ENCODE measurements around the gene MTTP.
"Not testable (repeated sequence)": the region's sequence is repeated elsewhere in the genome, so short reads cannot be mapped to it uniquely, and the experiment has no call there.

MTTP gene

DNA sequence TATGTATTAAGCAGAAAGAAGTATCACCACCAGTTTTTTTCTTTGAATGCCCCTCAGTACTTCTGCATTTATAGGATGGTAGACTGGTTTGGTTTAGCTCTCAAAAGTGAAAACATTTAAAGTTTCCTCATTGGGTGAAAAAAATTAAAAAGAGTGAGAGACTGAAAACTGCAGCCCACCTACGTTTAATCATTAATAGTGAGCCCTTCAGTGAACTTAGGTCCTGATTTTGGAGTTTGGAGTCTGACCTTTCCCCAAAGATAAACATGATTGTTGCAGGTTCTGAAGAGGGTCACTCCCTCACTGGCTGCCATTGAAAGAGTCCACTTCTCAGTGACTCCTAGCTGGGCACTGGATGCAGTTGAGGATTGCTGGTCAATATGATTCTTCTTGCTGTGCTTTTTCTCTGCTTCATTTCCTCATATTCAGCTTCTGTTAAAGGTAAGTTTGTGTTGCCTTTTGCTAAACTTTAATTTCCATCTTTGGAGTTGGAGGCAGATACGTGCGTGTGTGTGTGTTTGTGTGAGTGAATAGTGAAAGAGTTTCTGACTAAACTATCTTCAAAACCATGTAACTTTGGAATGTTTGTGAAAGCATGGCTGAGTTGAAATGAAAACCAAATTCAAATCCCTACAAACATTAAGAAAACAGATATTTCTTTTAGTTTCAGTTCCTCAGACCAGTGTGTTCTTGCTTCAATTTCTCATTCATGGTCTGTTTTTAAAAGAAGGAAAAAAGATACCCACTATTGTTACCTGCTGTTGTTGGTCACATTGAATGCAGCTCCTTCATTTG, at the start of gene MTTP:
Gene MTTP, plus strand, starts transcription at position 295 of the 795 bp plus-strand sequence. Its CDS starts 86 bp downstream, at position 381.
- no peak for DNase-seq

DNA sequence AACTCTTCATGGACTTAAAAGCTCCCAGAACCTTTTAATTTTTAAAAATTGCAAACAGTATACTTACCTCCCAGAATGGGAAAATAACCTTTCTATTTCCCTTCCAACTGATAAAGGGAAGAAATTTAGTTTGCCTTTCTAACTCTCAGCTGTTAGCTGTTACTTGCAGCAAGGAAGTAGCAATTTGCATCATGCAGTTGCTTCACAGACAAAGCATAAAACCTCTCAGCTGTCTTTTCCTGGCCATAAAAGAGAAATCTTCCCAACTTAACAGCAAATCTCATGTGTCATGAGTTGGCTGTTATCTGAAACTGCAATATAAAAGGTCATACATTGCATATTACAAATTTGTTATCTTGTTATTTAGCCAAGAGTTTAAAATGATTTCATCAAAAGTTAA, 45.4 kb upstream of the MTTP start:
- DNase-seq = no peak

GRCh38 chr4:99529956-99530355, 44.7 kb upstream of the MTTP start:
- DNase-seq = no peak

DNA sequence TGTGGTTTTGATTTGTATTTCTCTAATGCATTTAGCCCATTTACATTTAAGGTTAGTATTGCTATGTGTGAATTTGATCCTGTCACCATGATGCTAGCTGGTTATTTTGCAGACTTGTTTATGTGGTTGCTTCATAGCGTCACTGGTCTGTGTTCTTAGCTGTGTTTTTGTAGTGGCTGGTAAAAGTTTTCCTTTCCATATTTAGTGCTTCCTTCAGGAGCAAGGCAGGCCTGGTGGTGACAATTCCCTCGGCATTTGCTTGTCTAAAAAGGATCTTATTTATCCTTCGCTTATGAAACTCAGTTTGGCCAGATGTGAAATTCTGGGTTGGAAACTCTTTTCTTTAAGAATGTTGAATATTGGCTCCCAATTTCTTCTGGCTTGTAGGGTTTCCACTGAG, 39.9 kb upstream of the MTTP start:
- not testable (repeated sequence) for DNase-seq

- no peak for DNase-seq
These were observed 38.4 kb upstream of the MTTP start for GRCh38 chr4:99536271-99536670.

DNA sequence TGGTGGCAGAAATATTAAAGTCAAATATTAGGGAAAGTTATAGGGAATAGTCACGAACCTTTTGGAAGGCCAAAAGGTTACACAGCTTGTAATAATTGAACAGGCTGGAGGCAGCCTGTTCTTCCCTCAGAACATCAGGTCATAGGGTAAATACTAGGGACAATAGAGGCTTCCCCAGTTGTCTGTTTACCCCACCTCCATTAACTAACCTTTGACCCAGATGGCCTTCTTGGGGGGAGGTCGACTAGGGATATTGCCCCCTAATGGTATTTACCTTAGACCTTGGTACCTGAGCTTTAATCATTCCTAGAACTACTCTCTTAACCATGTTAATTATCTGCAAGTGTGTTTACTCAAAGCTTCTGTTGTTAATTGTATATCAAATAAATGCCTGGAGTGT, 37.8 kb upstream of the MTTP start:
- DNase-seq = no peak

DNA sequence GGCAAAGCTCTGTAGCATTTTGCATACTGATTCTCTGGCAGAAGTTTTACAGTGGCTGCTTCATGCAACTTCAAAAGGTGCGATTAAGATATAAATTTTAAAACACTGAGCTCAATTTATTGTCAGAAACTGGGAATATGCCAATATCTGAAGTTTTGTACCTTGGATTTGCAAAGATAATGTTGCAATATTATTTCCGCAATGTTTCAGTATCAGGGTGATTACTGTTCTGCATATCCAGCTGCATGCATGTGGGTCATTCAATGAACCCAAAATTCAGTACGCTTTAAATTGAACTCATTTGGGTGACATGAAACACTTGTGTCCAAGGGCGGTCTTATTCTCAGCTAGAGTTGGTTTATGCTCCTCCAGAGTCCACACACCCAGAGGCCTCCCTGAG, 37.0 kb upstream of the MTTP start:
- no peak for DNase-seq

DNA sequence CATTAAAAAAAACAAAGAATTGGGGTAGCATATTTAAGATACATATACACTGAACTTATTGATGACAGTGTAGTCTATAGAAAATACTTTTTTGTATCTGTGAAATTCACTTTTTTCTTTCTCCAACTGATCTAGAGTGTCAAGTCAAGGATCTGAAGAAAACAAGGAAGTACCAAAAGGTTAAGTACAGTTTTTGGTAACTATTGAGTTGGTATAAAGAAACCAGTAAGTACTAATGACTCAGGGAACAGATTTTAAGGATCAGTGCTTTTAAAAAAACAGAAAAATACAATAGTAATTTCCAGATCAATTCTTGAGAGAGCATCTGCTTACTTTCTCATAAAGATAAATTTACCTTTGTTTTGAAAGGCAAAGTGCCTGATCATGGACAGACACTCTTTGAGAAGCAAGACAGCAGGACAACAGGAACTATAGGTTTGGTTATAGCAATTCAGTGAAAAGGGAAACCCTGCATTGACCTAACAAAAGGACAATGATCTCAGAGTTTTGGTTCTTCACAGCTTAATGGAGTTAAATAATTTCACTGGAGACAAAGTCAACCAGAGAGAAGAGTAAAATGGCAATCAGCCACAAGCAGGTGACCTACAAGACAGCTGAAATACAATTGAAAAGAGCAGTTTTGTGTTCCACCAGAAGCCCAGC, 34.2 kb upstream of the MTTP start:
- DNase-seq = no peak

- DNase-seq = no peak
These were observed 21.8 kb upstream of the MTTP start for GRCh38 chr4:99552872-99553271.

DNA sequence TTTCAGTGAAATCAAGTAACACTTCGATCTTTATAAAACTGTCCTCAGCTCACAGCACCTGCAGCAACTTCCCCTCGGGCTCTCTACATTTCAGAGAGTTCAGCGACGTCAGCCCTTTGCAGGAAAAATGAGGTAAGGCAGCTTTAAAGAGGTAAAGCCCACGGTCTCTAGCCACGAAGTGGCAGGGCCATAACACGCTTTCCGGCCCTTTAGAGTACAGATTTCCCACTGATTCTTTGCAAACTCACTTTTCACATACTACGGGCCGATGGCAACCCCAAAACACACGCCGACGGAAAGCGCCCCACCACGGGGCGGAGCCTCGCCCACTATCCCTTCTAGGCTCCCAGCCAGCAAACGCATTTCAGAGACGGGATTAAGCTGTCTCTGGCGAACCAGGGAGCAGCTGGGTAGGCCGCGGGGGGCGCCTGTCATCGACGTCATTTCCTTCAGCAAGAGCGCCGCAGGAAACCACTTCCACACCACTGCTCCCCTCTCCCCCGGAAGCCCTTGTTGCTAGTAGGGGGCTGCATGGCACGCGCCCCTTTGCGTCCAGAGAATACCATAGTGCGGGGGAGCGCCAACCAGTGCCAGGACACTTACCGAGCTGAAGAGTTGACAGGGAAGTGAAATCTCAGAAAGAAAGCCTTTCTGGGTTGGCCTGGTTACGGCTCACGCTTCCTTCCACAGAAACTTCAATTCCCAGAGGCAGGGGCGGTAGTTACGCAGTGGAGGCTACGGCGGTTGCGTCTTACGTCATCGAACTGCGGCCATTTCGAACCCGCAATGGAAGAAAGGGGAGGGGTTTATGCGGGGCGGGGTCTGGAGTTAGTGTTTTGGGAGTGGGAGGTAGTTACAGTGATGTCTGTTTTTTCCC, 11.1 kb upstream of the MTTP start, which contains the start of gene TRMT10A:
Gene TRMT10A, minus strand, starts transcription at position 730 of the 877 bp plus-strand sequence. CDS start 4,701 bp downstream, outside the sequence.
- DNase-seq = peak; percentile 58

GRCh38 chr4:99564921-99565320, 9.7 kb upstream of the MTTP start:
- peak; percentile 42 for DNase-seq

DNA sequence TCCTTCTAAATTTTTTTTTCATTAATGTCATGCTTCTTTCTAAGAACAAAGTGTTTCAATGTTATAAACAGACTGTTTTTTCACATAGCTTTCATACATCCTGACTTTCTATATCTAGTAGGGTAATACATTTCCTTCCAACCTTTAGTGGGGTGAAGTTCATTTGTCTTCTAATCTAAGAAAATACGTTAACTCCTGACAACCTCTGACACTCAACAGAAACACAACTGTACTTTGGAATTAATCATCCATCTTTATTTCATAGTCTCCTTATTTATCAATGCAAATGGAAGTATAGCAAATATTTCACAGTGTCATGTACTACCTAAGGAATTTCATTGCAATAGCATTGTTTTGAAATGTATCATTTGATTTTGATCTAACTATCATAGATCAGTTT, 2.7 kb upstream of the MTTP start:
- DNase-seq = no peak

- DNase-seq = peak; percentile 44
These were observed 1.9 kb upstream of the MTTP start for GRCh38 chr4:99572527-99573240.

GRCh38 chr4:99573735-99574368, 772 bp upstream of the MTTP start:
- peak; percentile 42 for DNase-seq

DNA sequence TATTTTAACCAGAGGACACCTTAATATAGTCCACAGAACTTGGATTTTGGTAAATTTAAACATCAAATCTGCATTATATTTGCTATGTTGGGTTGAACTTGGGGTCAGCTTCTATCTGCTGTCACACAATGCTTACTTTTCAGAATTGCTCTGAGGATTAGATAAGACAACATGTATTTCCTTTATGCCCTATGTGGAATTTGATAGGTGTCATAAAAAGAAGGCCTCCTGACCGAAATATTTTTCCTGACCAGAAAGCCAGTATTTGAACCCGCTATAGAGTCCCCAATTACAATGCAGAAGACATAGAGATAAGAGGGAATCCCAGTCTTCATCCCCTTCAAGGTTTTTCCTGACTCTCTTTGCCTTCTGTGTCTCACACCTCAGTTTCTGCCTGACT, 4.1 kb downstream of the MTTP start:
- no peak for DNase-seq

GRCh38 chr4:99585516-99585915, 10.9 kb downstream of the MTTP start:
- no peak for DNase-seq

DNA sequence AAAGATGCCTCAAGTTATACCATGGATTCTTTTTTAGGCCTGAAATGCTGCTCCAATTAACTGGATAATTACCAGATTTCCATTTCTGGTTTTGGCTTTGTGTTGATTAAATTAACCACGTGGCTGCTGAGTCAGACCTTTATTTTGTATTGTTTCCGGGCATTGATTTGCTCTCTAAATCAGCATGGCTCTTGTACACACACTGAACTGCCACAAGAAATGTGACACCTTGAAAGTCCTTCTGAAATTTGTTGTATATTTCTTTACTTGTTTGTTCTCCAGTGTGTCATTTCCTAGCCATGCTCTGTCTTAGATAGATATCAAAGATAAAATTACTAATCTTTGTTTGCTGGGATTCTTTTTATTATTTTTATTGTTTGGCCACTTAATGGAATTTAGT, 11.7 kb downstream of the MTTP start:
- no peak for DNase-seq

DNA sequence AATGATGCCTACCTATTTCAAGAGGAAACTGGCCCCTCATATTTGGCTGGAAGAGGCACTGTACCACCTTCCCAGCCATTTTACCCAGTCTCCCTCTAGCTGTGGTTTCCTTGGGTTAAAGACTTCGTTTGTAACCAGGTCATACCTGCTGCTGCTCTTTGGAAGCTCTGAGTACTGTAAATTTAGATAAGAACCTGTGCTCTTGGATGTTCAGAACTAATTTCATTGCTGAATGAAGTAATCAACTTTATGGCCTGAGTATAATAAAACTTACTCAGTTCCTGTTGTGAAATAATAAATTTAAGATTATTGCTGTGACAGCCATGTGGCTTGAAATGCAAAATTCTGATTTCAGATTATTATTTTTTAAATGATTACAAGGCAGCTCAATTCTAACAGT, 12.2 kb downstream of the MTTP start:
- DNase-seq = no peak

- DNase-seq = no peak
These were observed 12.7 kb downstream of the MTTP start for GRCh38 chr4:99587309-99587708.

DNA sequence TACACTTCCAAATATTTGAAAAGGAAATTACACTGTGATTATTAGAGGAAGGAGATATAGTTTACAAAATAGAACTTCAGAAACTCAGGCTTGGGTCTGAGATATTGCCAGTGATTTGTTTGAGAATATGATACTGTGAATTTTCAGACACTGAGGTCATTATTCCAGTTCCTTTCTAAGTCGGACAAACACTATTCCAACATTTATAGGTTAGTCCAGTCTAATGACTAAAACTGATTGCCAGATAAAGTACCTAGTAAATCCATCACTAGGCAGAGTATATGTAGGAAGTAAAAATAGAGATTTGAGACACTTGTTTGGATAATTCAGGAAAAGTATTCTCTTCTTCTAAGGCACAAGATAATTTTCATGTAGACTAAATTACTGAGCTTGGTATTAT, 13.2 kb downstream of the MTTP start:
- no peak for DNase-seq

- no peak for DNase-seq
These were observed 17.1 kb downstream of the MTTP start for GRCh38 chr4:99591757-99592156.
